KOPT-K1 (cell line): ENCODE results near the gene JOSD1.

Experiments used
- H3K27ac ChIP-seq: fragments of 200-600 bp; sonication (generic); 2 replicates; pipeline ENCODE4 v1.5.1; 2016; ENCODE audit warnings: antibody characterized with exemption, mild to moderate bottlenecking, low read depth, low read length; ENCODE audit not compliant: poor library complexity, severe bottlenecking
- H3K36me3 ChIP-seq: fragments of 200-600 bp; sonication (generic); 2 replicates; pipeline ENCODE4 v1.5.1; 2017; ENCODE audit warnings: antibody characterized with exemption, mild to moderate bottlenecking, low read length, moderate library complexity; ENCODE audit not compliant: insufficient read depth
- H3K9me3 ChIP-seq: fragments of 200-600 bp; sonication (generic); 2 replicates; pipeline ENCODE4 v1.5.1; 2017; ENCODE audit warnings: antibody characterized with exemption, low read length, mild to moderate bottlenecking; ENCODE audit not compliant: insufficient read depth, poor library complexity, severe bottlenecking

Gene JOSD1

GRCh38 chr22:38725900-38726655, 25.3 kb upstream of the JOSD1 start:
- Histone ChIP-seq H3K9me3 (no peaks in the 10 kb centered on the region), H3K36me3 (peaks cover 100% of the 10 kb centered on the region), H3K27ac (no peak overlapping the region)

- Histone ChIP-seq H3K27ac (no peak overlapping the region), H3K9me3 (no peaks in the 10 kb centered on the region), H3K36me3 (peaks cover 99% of the 10 kb centered on the region)
These were observed 24.3 kb upstream of the JOSD1 start for GRCh38 chr22:38724926-38725571.

DNA sequence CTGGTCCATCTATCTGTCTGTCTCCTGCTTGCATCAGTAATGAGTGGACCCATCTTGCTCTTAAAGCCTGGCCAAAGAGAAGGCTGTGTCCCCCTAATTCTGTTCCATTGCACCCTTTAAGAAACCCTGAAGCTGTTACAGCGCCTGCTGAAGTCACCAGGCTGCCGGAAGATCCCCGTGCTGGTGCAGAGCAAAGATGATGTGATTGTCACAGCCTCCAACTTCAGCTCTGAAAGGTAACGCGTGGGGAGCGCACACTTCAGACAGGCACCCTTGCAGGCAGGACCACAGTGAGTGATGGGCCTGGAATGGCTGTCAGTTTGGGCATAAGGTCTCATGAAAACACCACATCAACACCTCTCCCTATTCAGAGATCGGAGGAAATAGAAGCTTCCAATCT, 23.4 kb upstream of the JOSD1 start:
- H3K9me3 ChIP-seq = no peaks in the 10 kb centered on the region
- no peak overlapping the region for H3K27ac ChIP-seq
- H3K36me3 ChIP-seq = peaks cover 95% of the 10 kb centered on the region

- H3K27ac ChIP-seq = no peak overlapping the region
- peaks cover 95% of the 10 kb centered on the region for H3K36me3 ChIP-seq
- H3K9me3 ChIP-seq = no peaks in the 10 kb centered on the region
These were observed 20.8 kb upstream of the JOSD1 start for GRCh38 chr22:38721551-38721950.

DNA sequence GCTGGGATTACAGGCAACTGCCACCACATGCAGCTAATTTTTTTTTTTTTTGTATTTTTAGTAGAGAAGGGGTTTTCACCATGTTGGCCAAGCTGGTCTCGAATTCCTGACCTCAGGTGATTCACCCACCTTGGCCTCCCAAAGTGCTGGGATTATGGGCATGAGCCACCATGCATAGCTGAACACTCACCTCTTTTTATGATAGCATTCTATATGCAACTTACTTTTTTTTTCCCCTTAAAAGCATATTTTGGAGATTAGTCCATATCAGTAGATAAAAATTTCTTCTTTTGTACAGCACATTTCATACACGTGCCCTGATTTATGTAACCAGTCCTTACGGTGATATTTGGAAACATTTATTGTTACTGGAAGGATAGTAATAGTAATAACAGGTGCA, 19.6 kb upstream of the JOSD1 start:
- Histone ChIP-seq H3K9me3 (no peaks in the 10 kb centered on the region), H3K27ac (no peak overlapping the region), H3K36me3 (peaks cover 95% of the 10 kb centered on the region)

DNA sequence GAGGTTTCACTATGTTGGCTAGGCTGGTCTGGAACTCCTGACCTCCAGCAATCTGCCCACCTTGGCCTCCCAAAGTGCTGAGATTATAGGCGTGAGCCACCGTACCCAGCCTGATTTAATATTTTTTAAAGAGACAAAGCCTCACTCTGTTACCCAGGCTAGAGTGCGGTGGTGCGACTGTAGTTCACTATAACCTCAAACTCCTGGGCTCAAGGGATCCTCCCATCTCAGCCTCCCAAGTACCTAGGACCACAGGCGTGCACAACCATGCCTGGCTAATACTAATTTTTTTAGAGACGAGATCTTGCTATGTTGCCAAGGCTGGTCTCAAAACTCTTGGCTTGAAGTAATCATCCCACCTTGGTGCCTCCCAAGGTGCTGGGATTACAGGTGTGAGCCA, 18.5 kb upstream of the JOSD1 start:
- peaks cover 90% of the 10 kb centered on the region for H3K36me3 ChIP-seq
- no peak overlapping the region for H3K27ac ChIP-seq
- no peaks in the 10 kb centered on the region for H3K9me3 ChIP-seq

DNA sequence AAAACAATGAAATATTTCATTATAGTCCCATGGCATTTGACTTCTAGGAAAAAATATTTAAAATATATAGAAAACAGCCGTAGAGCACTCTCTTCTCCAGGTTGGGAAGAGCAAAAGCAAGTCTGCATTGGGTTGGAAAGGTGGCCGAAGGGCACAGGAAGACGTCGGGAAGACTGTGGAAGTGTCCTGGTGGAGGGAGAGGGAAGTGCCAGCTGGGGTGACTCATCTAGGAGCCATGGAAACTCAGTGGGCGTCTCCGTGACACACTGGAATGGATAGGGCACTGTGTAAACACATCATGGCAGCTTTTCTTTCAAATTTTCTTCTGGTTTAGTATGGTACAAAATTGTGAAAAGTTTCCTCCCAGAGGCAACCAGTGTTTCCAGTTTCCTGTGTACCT, 17.7 kb upstream of the JOSD1 start:
- Histone ChIP-seq H3K9me3 (no peaks in the 10 kb centered on the region), H3K27ac (no peak overlapping the region), H3K36me3 (peaks cover 83% of the 10 kb centered on the region)

GRCh38 chr22:38717244-38717643, 16.5 kb upstream of the JOSD1 start:
- peaks cover 81% of the 10 kb centered on the region for H3K36me3 ChIP-seq
- H3K27ac ChIP-seq = no peak overlapping the region
- no peaks in the 10 kb centered on the region for H3K9me3 ChIP-seq

GRCh38 chr22:38716826-38717225, 16.1 kb upstream of the JOSD1 start:
- Histone ChIP-seq H3K36me3 (peaks cover 81% of the 10 kb centered on the region), H3K27ac (no peak overlapping the region), H3K9me3 (no peaks in the 10 kb centered on the region)

DNA sequence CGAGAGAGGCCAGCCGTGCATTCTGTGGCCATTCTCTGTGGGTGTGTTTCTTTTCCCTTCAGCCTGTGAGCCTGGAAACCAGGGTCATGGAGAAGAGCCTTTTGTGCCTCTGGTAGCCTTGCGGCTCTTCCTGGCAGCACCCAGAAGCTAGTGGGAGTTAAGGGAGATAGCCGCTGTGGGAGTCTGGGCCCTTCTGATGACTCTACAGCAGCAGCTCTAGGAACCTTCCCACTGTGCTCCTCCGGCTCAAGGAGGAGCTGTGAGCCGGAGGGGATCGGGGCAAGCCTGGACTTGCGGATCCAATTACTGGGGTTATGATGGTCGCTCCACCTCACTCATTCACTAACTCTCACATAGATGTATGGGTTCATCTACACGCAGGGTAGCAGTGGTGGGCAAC, 15.5 kb upstream of the JOSD1 start:
- Histone ChIP-seq H3K36me3 (peaks cover 78% of the 10 kb centered on the region), H3K27ac (no peak overlapping the region)

DNA sequence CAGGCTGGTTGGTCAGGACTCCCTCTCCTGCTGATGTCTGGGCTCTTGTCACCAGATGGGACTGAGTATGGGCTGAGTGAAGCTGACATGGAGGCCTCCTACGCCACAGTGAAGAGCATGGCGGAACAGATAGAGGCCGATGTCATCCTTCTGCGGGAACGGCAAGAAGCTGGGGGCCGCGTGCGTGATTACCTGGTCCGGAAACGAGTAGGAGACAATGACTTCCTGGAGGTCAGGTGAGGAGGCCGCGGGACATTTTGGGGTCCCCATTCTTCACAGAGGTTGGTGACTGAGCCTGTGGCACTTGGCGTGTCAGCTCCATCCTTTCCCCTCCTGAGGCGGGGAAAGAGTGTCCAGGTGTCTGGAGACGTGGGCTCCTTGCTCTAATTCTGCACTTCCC, 15.1 kb upstream of the JOSD1 start:
- no peaks in the 10 kb centered on the region for H3K9me3 ChIP-seq
- no peak overlapping the region for H3K27ac ChIP-seq
- H3K36me3 ChIP-seq = peaks cover 78% of the 10 kb centered on the region

More for the DNA sequence above, 15.5 kb upstream of the JOSD1 start:
- H3K9me3 ChIP-seq = no peaks in the 10 kb centered on the region

DNA sequence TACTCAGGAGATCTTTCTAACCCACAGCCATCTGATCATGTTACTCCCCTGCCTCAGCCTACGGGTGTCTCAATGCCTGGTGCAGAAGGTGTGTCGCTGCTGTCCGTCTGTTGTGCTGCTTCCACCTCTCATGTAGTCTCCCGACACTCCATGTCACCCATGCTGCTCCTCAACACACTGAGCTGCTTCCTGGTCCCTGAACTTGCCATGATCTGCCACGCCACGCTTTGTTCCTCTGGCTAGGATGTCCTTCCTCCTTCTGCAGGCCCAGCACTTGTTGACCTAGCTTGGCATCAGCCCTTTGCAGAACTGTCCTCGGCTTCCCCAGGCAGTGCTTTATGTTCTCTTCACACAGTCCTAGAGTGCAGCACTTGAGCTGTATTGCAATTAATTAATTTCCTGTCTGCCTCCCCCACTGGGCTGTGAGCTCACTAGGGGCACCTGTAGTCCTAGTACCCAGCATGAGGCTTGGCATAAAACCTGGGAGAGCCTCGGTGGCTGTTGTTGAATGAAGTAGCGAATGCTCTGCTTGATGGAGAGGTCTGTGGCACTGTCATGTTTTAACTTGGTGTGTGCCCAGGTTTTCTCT, 14.5 kb upstream of the JOSD1 start:
- Histone ChIP-seq H3K9me3 (no peaks in the 10 kb centered on the region), H3K27ac (no peak overlapping the region), H3K36me3 (peaks cover 78% of the 10 kb centered on the region)

- Histone ChIP-seq H3K27ac (no peak overlapping the region), H3K9me3 (no peaks in the 10 kb centered on the region), H3K36me3 (peaks cover 81% of the 10 kb centered on the region)
These were observed 13.2 kb upstream of the JOSD1 start for GRCh38 chr22:38713921-38714320.

DNA sequence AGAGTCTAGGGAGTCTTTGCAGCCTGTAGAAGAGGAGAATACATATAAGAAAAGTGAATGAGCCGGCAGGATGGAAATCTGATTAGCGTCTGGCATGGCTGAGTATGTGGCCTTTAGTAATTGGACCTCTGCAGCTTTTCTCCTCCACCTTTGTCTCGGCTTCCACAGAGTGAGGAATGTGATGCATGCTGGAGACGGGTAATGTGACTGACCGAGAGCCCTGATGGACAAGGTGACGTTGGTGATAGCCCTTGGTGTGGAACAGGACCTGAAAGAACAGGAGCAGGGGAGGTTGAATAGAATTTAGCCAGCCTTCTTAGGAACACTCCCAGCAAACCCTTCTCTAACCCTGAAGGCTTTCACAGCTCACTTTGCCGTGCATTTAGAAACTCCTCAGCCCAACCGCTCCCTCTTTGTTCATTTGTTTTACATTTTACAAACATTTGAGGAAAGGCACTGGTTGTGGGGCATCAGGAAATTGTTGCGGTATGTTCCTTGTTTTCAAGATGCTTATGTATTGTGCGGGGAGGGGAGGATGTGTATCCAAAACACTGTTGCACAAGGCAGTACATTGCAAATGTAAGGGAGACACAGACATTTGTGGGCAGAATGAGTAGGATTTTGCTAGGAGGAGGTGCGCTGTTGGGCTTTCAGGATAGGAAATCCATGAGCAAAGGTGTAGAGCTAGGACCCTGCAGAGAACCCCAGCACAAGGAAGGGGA, 11.9 kb upstream of the JOSD1 start:
- Histone ChIP-seq H3K27ac (no peak overlapping the region), H3K36me3 (peaks cover 74% of the 10 kb centered on the region), H3K9me3 (no peaks in the 10 kb centered on the region)

DNA sequence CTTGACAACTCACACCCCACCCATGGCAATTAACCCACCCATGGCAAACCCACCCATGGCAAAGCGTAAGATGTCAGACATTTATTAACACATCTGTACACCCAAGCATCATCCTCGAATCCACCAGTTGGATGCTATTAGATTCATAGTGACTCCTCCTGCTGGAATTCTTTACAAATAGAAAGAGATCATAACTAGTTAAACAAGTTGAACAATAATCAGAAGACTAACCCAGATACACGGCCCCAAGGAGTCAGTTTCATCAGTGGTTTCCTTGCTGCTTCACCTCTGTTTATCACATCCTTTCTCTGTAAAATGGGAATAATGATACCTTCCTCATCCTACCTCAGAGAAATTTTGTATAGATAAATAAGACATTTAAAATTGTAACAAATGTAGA, 10.1 kb upstream of the JOSD1 start:
- Histone ChIP-seq H3K36me3 (peaks cover 57% of the 10 kb centered on the region), H3K9me3 (no peaks in the 10 kb centered on the region)

More for the DNA sequence above, 10.1 kb upstream of the JOSD1 start:
- no peak overlapping the region for H3K27ac ChIP-seq
